ENCODE measurements around the gene CLDN19.

DNA sequence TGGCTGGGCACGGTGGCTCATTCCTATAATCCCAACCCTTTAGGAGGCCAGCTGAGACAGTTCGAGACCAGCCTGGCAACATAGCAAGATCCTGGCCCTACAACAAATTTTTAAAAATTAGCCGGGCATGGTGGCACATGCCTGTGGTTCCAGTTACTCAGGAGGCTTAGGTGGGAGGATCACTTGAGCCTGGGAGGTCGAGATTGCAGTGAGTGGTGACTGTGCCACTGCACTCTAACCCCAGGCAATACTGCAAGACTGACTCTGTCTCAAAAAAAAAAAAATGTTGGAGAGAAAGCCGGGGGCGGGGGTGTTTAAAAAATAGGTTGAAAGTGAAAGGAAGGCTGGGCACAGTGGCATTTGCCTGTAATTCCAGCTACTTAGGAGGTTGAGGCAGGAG is 16.5 kb downstream of the CLDN19 start:
- TF ChIP-seq POLR2AphosphoS5 (IDR thresholded peaks at IDR 0.05) (no peak), EZH2 (IDR thresholded peaks at IDR 0.05; ENCODE audit: borderline replicate concordance, insufficient read depth, low read length, poor library complexity, severe bottlenecking) (no peak), TAF1 (IDR thresholded peaks at IDR 0.05; ENCODE audit: low read depth) (no peak), EP300 (conservative IDR thresholded peaks at IDR 0.05; ENCODE audit: poor library complexity, severe bottlenecking) (no peak), SMC3 (conservative IDR thresholded peaks at IDR 0.05; ENCODE audit: poor library complexity) (no peak), MXI1 (conservative IDR thresholded peaks at IDR 0.05; ENCODE audit: poor library complexity, severe bottlenecking) (no peak)
- TF ChIP-seq, protein P1, sequence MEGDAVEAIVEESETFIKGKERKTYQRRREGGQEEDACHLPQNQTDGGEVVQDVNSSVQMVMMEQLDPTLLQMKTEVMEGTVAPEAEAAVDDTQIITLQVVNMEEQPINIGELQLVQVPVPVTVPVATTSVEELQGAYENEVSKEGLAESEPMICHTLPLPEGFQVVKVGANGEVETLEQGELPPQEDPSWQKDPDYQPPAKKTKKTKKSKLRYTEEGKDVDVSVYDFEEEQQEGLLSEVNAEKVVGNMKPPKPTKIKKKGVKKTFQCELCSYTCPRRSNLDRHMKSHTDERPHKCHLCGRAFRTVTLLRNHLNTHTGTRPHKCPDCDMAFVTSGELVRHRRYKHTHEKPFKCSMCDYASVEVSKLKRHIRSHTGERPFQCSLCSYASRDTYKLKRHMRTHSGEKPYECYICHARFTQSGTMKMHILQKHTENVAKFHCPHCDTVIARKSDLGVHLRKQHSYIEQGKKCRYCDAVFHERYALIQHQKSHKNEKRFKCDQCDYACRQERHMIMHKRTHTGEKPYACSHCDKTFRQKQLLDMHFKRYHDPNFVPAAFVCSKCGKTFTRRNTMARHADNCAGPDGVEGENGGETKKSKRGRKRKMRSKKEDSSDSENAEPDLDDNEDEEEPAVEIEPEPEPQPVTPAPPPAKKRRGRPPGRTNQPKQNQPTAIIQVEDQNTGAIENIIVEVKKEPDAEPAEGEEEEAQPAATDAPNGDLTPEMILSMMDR (IDR thresholded peaks at IDR 0.05; ENCODE audit: poor library complexity, severe bottlenecking) = no peak
- TF ChIP-seq, protein P2, sequence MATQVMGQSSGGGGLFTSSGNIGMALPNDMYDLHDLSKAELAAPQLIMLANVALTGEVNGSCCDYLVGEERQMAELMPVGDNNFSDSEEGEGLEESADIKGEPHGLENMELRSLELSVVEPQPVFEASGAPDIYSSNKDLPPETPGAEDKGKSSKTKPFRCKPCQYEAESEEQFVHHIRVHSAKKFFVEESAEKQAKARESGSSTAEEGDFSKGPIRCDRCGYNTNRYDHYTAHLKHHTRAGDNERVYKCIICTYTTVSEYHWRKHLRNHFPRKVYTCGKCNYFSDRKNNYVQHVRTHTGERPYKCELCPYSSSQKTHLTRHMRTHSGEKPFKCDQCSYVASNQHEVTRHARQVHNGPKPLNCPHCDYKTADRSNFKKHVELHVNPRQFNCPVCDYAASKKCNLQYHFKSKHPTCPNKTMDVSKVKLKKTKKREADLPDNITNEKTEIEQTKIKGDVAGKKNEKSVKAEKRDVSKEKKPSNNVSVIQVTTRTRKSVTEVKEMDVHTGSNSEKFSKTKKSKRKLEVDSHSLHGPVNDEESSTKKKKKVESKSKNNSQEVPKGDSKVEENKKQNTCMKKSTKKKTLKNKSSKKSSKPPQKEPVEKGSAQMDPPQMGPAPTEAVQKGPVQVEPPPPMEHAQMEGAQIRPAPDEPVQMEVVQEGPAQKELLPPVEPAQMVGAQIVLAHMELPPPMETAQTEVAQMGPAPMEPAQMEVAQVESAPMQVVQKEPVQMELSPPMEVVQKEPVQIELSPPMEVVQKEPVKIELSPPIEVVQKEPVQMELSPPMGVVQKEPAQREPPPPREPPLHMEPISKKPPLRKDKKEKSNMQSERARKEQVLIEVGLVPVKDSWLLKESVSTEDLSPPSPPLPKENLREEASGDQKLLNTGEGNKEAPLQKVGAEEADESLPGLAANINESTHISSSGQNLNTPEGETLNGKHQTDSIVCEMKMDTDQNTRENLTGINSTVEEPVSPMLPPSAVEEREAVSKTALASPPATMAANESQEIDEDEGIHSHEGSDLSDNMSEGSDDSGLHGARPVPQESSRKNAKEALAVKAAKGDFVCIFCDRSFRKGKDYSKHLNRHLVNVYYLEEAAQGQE (IDR thresholded peaks at IDR 0.05; ENCODE audit: borderline replicate concordance) = no peak

All from neural cell (in vitro differentiated cells).